Peyer's patch (tissue), 4 donors: Measurements from ENCODE around the gene CSF3R. TPM values are rescaled to one million over a fixed set of nuclear protein-coding genes. Genes with fewer than 3 reads are reported as not detected.
"Not testable (repeated sequence)": the region's sequence is repeated elsewhere in the genome, so short reads cannot be mapped to it uniquely, and the experiment has no call there.

Source experiments
- DNase-seq, 3 donors: peaks; one replicate each; pipeline ENCODE4 v3.0.0-alpha.2; 2017 to 2019
- H3K27ac ChIP-seq, 4 donors: fragments of 200-600 bp; sonication (generic); one replicate each; pipeline ENCODE4 v1.5.1; 2016 to 2019
- H3K27me3 ChIP-seq, 2 donors: fragments of 200-600 bp; sonication (generic); one replicate each; pipeline ENCODE4 v1.5.1; 2019
- H3K36me3 ChIP-seq, 3 donors: fragments of 200-600 bp; sonication (generic); one replicate each; pipeline ENCODE4 v1.5.1; 2016 to 2019
- H3K4me1 ChIP-seq, 4 donors: fragments of 200-600 bp; sonication (generic); one replicate each; pipeline ENCODE4 v1.5.1; 2016 to 2019
- H3K4me3 ChIP-seq, 4 donors: fragments of 200-600 bp; sonication (generic); 1 replicate in 3 of 4; 2 replicates in 1 of 4; pipeline ENCODE4 v1.5.1; 2016 to 2019; ENCODE audit warnings: mild to moderate bottlenecking in 1 of 4
- H3K9me3 ChIP-seq, 4 donors: fragments of 200-600 bp; sonication (generic); one replicate each; pipeline ENCODE4 v1.5.1; 2016 to 2019; ENCODE audit warnings: mild to moderate bottlenecking in 1 of 4
- POLR2A ChIP-seq, 2 donors: fragments of 450-650 bp; IDR thresholded peaks; one replicate each; pipeline ENCODE4 v1.5.1; 2017; ENCODE audit warnings: antibody characterized with exemption in 2 of 2, mild to moderate bottlenecking in 2 of 2, moderate library complexity in 2 of 2
- total RNA-seq, 4 donors: library from RNA; depleted of rRNA; stranded (reverse); fragments of >200 nt; gene quantifications; one replicate each; pipeline ENCODE4 v1.1.0, GENCODE V29; 2016
- TF ChIP-seq, protein P1 (sequence below), 6 experiments: fragments of 450-650 bp in 4 of 6; fragments of 200-600 bp in 2 of 6; sonication (generic) in 1 of 6; IDR thresholded peaks; one replicate each; pipeline ENCODE4 v1.5.1; 2017 to 2019; ENCODE audit warnings: antibody characterized with exemption in 6 of 6, mild to moderate bottlenecking in 3 of 6, moderate library complexity in 1 of 6

The CSF3R gene
- total RNA-seq, 4 donors from 2014 or later: 1.6 to 41.3 (median 4.2) TPM

- no peak overlapping the region for H3K27ac ChIP-seq
- no peaks in the 10 kb centered on the region for H3K36me3 ChIP-seq
- no peak for DNase-seq
- no peaks in the 10 kb centered on the region for H3K27me3 ChIP-seq
- no peak overlapping the region for H3K4me3 ChIP-seq
- no peaks in the 10 kb centered on the region for H3K9me3 ChIP-seq
- no peak for TF ChIP-seq POLR2A (IDR thresholded peaks at IDR 0.05)
- TF ChIP-seq, protein P1, sequence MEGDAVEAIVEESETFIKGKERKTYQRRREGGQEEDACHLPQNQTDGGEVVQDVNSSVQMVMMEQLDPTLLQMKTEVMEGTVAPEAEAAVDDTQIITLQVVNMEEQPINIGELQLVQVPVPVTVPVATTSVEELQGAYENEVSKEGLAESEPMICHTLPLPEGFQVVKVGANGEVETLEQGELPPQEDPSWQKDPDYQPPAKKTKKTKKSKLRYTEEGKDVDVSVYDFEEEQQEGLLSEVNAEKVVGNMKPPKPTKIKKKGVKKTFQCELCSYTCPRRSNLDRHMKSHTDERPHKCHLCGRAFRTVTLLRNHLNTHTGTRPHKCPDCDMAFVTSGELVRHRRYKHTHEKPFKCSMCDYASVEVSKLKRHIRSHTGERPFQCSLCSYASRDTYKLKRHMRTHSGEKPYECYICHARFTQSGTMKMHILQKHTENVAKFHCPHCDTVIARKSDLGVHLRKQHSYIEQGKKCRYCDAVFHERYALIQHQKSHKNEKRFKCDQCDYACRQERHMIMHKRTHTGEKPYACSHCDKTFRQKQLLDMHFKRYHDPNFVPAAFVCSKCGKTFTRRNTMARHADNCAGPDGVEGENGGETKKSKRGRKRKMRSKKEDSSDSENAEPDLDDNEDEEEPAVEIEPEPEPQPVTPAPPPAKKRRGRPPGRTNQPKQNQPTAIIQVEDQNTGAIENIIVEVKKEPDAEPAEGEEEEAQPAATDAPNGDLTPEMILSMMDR (IDR thresholded peaks at IDR 0.05): no peak
- H3K4me1 ChIP-seq: peaks cover 0 to 5% (median 0%) of the 10 kb centered on the region in 4 donors
These were observed 5.2 kb upstream of the CSF3R start for GRCh38 chr1:36487906-36488305.

DNA sequence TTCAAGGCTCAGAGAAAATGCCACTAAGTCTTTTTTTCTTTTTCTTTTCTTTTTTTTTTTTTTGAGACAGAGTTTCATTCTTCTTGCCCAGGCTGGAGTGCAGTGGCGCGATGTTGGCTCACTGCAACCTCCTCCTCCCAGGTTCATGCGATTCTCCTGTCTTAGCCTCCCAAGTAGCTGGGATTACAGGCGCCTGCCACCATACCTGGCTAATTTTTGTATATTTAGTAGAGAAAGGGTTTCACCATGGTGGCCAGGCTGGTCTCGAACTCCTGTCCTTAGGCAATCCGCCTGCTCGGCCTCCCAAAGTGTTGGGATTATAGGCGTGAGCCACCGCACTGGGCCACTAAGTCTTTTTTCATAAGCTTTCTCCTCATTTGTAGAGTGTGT is 4.6 kb upstream of the CSF3R start:
- H3K4me3 ChIP-seq, H3K36me3 ChIP-seq, H3K27me3 ChIP-seq, H3K4me1 ChIP-seq, DNase-seq, H3K9me3 ChIP-seq: not testable (repeated sequence)
- peak overlapping the region in 1 of 4 donors; percentile 50 for H3K27ac ChIP-seq

GRCh38 chr1:36486439-36487335 is 4.0 kb upstream of the CSF3R start:
- DNase-seq: peak in 2 of 3 donors; percentile 45 to 71
- Histone ChIP-seq H3K9me3 (no peaks in the 10 kb centered on the region), H3K27ac (peak overlapping the region; percentile 49 to 55 (median 50)), H3K36me3 (no peaks in the 10 kb centered on the region), H3K4me3 (no peak overlapping the region), H3K4me1 (peaks cover 0 to 5% (median 0%) of the 10 kb centered on the region in 4 donors), H3K27me3 (no peaks in the 10 kb centered on the region)
- TF ChIP-seq POLR2A (IDR thresholded peaks at IDR 0.05): no peak
- TF ChIP-seq, protein P1 (IDR thresholded peaks at IDR 0.05): no peak

DNA sequence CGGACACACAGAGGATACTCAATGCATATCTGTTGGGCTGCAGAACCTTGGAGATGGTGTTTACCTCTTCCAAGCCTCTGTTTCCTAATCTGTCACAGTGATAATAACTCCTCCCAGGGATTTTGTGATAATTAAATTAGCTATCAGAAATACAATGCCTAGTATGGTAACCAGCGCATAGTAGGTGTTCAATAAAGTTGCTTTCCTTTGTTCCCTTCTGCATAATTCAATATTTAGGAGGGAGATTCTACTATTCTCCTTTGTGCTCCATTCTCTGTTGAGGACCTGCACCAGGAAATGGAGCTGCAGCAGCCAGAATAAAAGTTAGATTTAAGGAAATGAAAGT is 3.4 kb upstream of the CSF3R start:
- no peaks in the 10 kb centered on the region for H3K36me3 ChIP-seq
- H3K4me1 ChIP-seq: peaks cover 0 to 5% (median 0%) of the 10 kb centered on the region in 4 donors
- H3K27me3 ChIP-seq: no peaks in the 10 kb centered on the region
- H3K9me3 ChIP-seq: no peaks in the 10 kb centered on the region
- no peak for TF ChIP-seq POLR2A (IDR thresholded peaks at IDR 0.05)
- TF ChIP-seq, protein P1 (IDR thresholded peaks at IDR 0.05): no peak
- peak overlapping the region in 1 of 4 donors; percentile 49 for H3K27ac ChIP-seq
- no peak overlapping the region for H3K4me3 ChIP-seq
- no peak for DNase-seq

DNA sequence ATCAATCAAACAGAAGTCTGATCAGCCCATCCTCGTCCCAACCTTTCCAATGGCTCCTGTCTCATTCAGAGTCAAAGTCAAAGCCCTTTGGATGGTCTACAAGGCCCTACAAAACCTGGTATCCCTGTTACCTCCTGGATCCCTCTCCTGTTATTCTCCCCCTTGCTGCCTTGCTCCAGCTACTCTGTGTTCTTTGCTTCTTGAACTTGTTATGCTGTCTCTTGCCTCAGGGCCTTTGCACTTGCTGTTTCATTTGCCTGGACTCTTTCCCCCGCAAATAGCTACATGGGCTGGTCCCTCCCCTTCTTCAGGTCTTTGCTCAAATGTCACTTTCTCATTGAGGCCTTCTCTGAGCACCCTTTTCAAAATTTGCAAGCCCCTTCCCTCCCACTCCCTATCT is 1.4 kb upstream of the CSF3R start:
- Histone ChIP-seq H3K27ac (no peak overlapping the region), H3K27me3 (no peaks in the 10 kb centered on the region), H3K36me3 (no peaks in the 10 kb centered on the region), H3K9me3 (no peaks in the 10 kb centered on the region), H3K4me3 (no peak overlapping the region), H3K4me1 (peaks cover 0 to 5% (median 0%) of the 10 kb centered on the region in 4 donors)
- TF ChIP-seq, protein P1 (IDR thresholded peaks at IDR 0.05): no peak
- TF ChIP-seq POLR2A (IDR thresholded peaks at IDR 0.05): no peak
- no peak for DNase-seq
